ENCODE data around the gene SZRD1. TPM values are rescaled to one million over a fixed set of nuclear protein-coding genes. Genes with fewer than 3 reads are reported as not detected.

Gene SZRD1
- total and polyA plus RNA-seq, 4 donors = 29.3 to 114 (median 89.3) TPM

- Histone ChIP-seq H3K9ac (ENCODE audit: insufficient read depth in 1 of 2, low read length in 2 of 2) (no peak overlapping the region), H3K36me3 (ENCODE audit: control insufficient read depth in 4 of 4, insufficient read depth in 4 of 4, low read length in 4 of 4) (no peaks in the 10 kb centered on the region), H3K27me3 (ENCODE audit: control insufficient read depth in 3 of 3, insufficient read depth in 3 of 3, low read length in 2 of 3) (peaks cover 0 to 8% (median 0%) of the 10 kb centered on the region in 3 donors), H3K4me1 (ENCODE audit: control insufficient read depth in 5 of 5, insufficient read depth in 5 of 5, low read length in 5 of 5) (no peaks in the 10 kb centered on the region), H3K27ac (ENCODE audit: low read depth in 1 of 2, low read length in 1 of 2) (no peak overlapping the region), H3K9me3 (ENCODE audit: control insufficient read depth in 4 of 4, insufficient read depth in 3 of 4, low read length in 3 of 4) (no peaks in the 10 kb centered on the region), H3K4me3 (no peak overlapping the region)
- no peak for ATAC-seq (ENCODE audit: insufficient read depth, low FRiP score)
- WGBS, 2 donors = 89 to 93% methylated on average over 7 of the region's 7 CpGs
- no peak for DNase-seq
- no peak for TF ChIP-seq CTCF (IDR thresholded peaks at IDR 0.05; ENCODE audit: control extremely low read depth, extremely low read depth)
These were observed 55.0 kb downstream of the SZRD1 start for GRCh38 chr1:16422041-16422440.

DNA sequence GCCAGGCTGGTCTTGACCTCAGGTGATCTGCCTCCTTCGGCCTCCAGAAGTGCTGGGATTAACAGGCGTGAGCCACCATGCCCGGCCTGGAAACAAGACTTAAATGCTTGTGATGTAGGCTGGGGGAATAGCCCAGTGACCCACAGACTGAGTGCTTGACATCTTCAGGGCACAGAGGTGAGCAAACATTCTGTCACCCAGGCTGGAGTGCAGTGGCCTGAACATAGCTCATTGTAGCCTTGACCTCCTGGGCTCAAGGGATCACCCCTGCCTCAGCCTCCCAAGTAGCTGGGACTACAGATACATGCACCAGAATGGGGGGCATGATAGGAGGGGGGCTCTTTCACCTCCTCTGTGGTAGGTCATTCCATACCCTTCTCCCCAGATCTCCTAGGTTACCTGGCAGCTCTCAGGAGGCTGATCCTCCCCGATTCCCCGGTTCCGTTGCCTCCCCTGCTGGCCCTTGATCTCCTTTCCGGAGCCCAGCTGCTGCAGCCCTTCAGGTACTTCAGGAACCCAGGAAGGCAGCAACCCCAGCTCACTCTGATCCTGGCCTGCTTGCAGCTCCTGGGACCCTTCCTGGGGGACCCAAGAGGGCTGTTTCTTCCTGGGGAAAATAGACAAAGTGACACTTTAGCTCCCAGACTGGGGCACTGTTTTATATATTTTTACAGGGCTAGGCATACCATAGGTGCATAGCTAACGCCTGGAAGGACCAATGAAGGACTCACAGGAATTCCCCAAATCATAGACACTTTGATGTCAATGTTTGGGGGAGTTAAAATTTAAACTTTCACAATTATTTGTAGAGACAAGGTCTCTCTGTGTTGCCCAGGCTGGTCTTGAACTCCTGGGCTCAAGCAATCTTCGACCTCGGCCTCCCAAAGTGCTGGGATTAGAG is 58.3 kb downstream of the SZRD1 start:
- H3K4me3 ChIP-seq = no peak overlapping the region
- no peak overlapping the region for H3K9ac ChIP-seq (ENCODE audit: insufficient read depth in 1 of 2, low read length in 2 of 2)
- H3K27ac ChIP-seq (ENCODE audit: low read depth in 1 of 2, low read length in 1 of 2) = no peak overlapping the region
- H3K36me3 ChIP-seq (ENCODE audit: control insufficient read depth in 4 of 4, insufficient read depth in 4 of 4, low read length in 4 of 4) = no peaks in the 10 kb centered on the region
- ATAC-seq (ENCODE audit: insufficient read depth, low FRiP score) (no peak), DNase-seq (no peak)
- peaks cover 0 to 7% (median 0%) of the 10 kb centered on the region in 3 donors for H3K27me3 ChIP-seq (ENCODE audit: control insufficient read depth in 3 of 3, insufficient read depth in 3 of 3, low read length in 2 of 3)
- no peaks in the 10 kb centered on the region for H3K9me3 ChIP-seq (ENCODE audit: control insufficient read depth in 4 of 4, insufficient read depth in 3 of 4, low read length in 3 of 4)
- TF ChIP-seq CTCF (IDR thresholded peaks at IDR 0.05; ENCODE audit: control extremely low read depth, extremely low read depth) = no peak
- H3K4me1 ChIP-seq (ENCODE audit: control insufficient read depth in 5 of 5, insufficient read depth in 5 of 5, low read length in 5 of 5) = no peaks in the 10 kb centered on the region
- WGBS, 2 donors = 85 to 95% methylated on average over 10 of the region's 10 CpGs

DNA sequence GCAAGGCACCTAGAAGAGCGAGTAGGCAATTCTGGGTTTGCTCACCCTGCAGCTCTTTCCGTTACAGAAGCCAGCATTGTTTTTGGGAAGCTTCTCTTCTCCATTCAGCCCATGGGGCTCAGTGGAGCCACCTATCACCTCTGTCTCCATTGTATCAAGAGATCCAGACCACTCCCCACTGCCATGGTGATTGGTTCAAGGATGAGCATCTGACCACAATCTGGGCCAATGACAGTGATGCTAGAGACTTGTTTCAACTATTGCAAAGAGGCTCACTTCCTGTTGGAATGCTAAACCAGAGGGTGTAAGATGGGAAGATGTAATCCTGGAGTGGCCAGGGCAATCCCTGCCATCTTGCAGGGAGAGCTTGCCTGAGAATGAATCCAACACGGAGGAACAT is 63.6 kb downstream of the SZRD1 start:
- TF ChIP-seq CTCF (IDR thresholded peaks at IDR 0.05; ENCODE audit: control extremely low read depth, extremely low read depth) = no peak
- no peaks in the 10 kb centered on the region for H3K4me1 ChIP-seq (ENCODE audit: control insufficient read depth in 5 of 5, insufficient read depth in 5 of 5, low read length in 5 of 5)
- DNase-seq (no peak), ATAC-seq (ENCODE audit: insufficient read depth, low FRiP score) (no peak)
- no peak overlapping the region for H3K27ac ChIP-seq (ENCODE audit: low read depth in 1 of 2, low read length in 1 of 2)
- H3K9me3 ChIP-seq (ENCODE audit: control insufficient read depth in 4 of 4, insufficient read depth in 3 of 4, low read length in 3 of 4) = no peaks in the 10 kb centered on the region
- no peak overlapping the region for H3K9ac ChIP-seq (ENCODE audit: insufficient read depth in 1 of 2, low read length in 2 of 2)
- WGBS, 2 donors = 86 to 94% methylated on average over 3 of the region's 3 CpGs
- H3K36me3 ChIP-seq (ENCODE audit: control insufficient read depth in 4 of 4, insufficient read depth in 4 of 4, low read length in 4 of 4) = no peaks in the 10 kb centered on the region
- no peaks in the 10 kb centered on the region for H3K27me3 ChIP-seq (ENCODE audit: control insufficient read depth in 3 of 3, insufficient read depth in 3 of 3, low read length in 2 of 3)
- no peak overlapping the region for H3K4me3 ChIP-seq

Data from lung (tissue), 12 donors.